Testis (tissue), 3 donors: ENCODE results near the gene RNF224. TPM values are rescaled to one million over a fixed set of nuclear protein-coding genes. Genes with fewer than 3 reads are reported as not detected.

Source experiments
- DNase-seq: peaks from one replicate; pipeline ENCODE4 v3.0.0-alpha.2; 2019
- H3K27ac ChIP-seq, 2 donors: fragments of 200-600 bp; sonication (generic); one replicate each; pipeline ENCODE4 v1.5.1; 2019
- H3K27me3 ChIP-seq: fragments of 200-600 bp; sonication (generic); one replicate; pipeline ENCODE4 v1.5.1; 2019
- H3K36me3 ChIP-seq: fragments of 200-600 bp; sonication (generic); one replicate; pipeline ENCODE4 v1.5.1; 2017; ENCODE audit warnings: low read depth; ENCODE audit errors: missing control alignments
- H3K4me1 ChIP-seq: fragments of 200-600 bp; sonication (generic); one replicate; pipeline ENCODE4 v1.5.1; 2019
- H3K4me3 ChIP-seq, 2 donors: fragments of 200-600 bp; sonication (generic); one replicate each; pipeline ENCODE4 v1.5.1; 2017 to 2019
- H3K9me3 ChIP-seq: fragments of 200-600 bp; sonication (generic); one replicate; pipeline ENCODE4 v1.5.1; 2017
- CTCF ChIP-seq, 3 experiments: fragments of 450-650 bp in 2 of 3; fragments of 200-600 bp in 1 of 3; sonication (generic) in 1 of 3; IDR thresholded peaks; one replicate each; pipeline ENCODE4 v1.5.1; 2016 to 2019; ENCODE audit warnings: antibody characterized with exemption in 3 of 3, mild to moderate bottlenecking in 2 of 3, moderate library complexity in 1 of 3
- POLR2A ChIP-seq: fragments of 450-650 bp; IDR thresholded peaks from one replicate; pipeline ENCODE4 v1.6.1; 2017; ENCODE audit warnings: antibody characterized with exemption, mild to moderate bottlenecking, moderate library complexity
- WGBS, 2 donors: methylation state at CpG; one replicate each; pipeline ENCODE4 v1.1.5; 2018; 5-methylcytosine and 5-hydroxymethylcytosine counted together
- intact Hi-C: fragments of 100-400 bp; cut with DNase I; formaldehyde crosslinking; loops from one replicate; pipeline ENCODE4 v1.15.1; 2023; ENCODE audit warnings: low total_unique reads
- polyA plus RNA-seq: library from polyadenylated mRNA; stranded (reverse); fragments of 350-450 nt; fragmentation: Illumina TruSeq; extraction: RNeasy Lipid Tissue Mini Kit (QIAGEN cat#74804); gene quantifications from one replicate; pipeline ENCODE4 v1.2.3, GENCODE V29; 2014; ENCODE audit warnings: low read depth, low replicate concordance; ENCODE audit not compliant: insufficient read depth
- total RNA-seq, 2 donors: library from RNA; depleted of rRNA; stranded (reverse); fragments of >200 nt; gene quantifications; one replicate each; pipeline ENCODE4 v1.2.3, GENCODE V29; 2016

Gene RNF224
- total and polyA plus RNA-seq, 3 donors from 2014 or later, result 0.17 to 0.71 (median 0.37) TPM

- no peaks in the 10 kb centered on the region for H3K36me3 ChIP-seq
- intact Hi-C loops, result loop anchor here (10.0 kb wide), 1 partner anchor 113 kb away; the partner anchor contains the start of gene DPP7
- peaks cover 17% of the 10 kb centered on the region for H3K4me1 ChIP-seq
- H3K27ac ChIP-seq, result no peak overlapping the region
- no peaks in the 10 kb centered on the region for H3K9me3 ChIP-seq
- DNase-seq, result no peak
- H3K27me3 ChIP-seq, result no peaks in the 10 kb centered on the region
- no peak overlapping the region for H3K4me3 ChIP-seq
- WGBS, 2 donors, result 29 to 35% methylated on average over 8 to 17 of the region's 18 CpGs
- no peak for TF ChIP-seq CTCF (IDR thresholded peaks at IDR 0.05)
- TF ChIP-seq POLR2A, result no peak
These were observed 677 bp downstream of the RNF224 start for GRCh38 chr9:137227853-137228505.

- intact Hi-C loops, result loop anchor here (10.0 kb wide), 1 partner anchor 114 kb away; the partner anchor contains the start of gene DPP7
- TF ChIP-seq POLR2A, result no peak
- TF ChIP-seq CTCF (IDR thresholded peaks at IDR 0.05), result no peak
- Histone ChIP-seq H3K9me3 (no peaks in the 10 kb centered on the region), H3K36me3 (no peaks in the 10 kb centered on the region), H3K4me1 (peaks cover 15% of the 10 kb centered on the region), H3K27me3 (no peaks in the 10 kb centered on the region), H3K27ac (no peak overlapping the region), H3K4me3 (no peak overlapping the region)
- DNase-seq, result no peak
- WGBS, 2 donors, result 53 to 71% methylated on average over 4 to 26 of the region's 29 CpGs
These were observed 1.2 kb downstream of the RNF224 start for GRCh38 chr9:137228506-137228967.

GRCh38 chr9:137228968-137229896 lies 1.9 kb downstream of the RNF224 start:
- WGBS, 2 donors, result 50 to 61% methylated on average over 10 to 26 of the region's 27 CpGs
- intact Hi-C loops, result loop anchor here (10.0 kb wide), 1 partner anchor 114 kb away; the partner anchor contains the start of gene DPP7
- H3K27me3 ChIP-seq, result no peaks in the 10 kb centered on the region
- H3K36me3 ChIP-seq, result no peaks in the 10 kb centered on the region
- peaks cover 10% of the 10 kb centered on the region for H3K4me1 ChIP-seq
- no peak for TF ChIP-seq CTCF (IDR thresholded peaks at IDR 0.05)
- TF ChIP-seq POLR2A, result no peak
- no peak overlapping the region for H3K4me3 ChIP-seq
- H3K9me3 ChIP-seq, result no peaks in the 10 kb centered on the region
- no peak for DNase-seq
- H3K27ac ChIP-seq, result no peak overlapping the region

- 20 to 56% methylated on average over 2 to 28 of the region's 31 CpGs for WGBS, 2 donors
- TF ChIP-seq POLR2A, result no peak
- TF ChIP-seq CTCF (IDR thresholded peaks at IDR 0.05), result no peak
- Histone ChIP-seq H3K4me1 (peaks cover 10% of the 10 kb centered on the region), H3K4me3 (no peak overlapping the region), H3K9me3 (no peaks in the 10 kb centered on the region), H3K36me3 (no peaks in the 10 kb centered on the region), H3K27ac (no peak overlapping the region), H3K27me3 (no peaks in the 10 kb centered on the region)
- intact Hi-C loops, result loop anchor here (10.0 kb wide), 1 partner anchor 115 kb away; the partner anchor contains the start of gene DPP7
- no peak for DNase-seq
These were observed 2.8 kb downstream of the RNF224 start for GRCh38 chr9:137229903-137230704.
